ENCODE results near the gene ACAD11. TPM values are rescaled to one million over a fixed set of nuclear protein-coding genes. Genes with fewer than 3 reads are reported as not detected.

The ACAD11 gene
- total and polyA plus RNA-seq, 2 experiments from 2014 or later: 24.9 to 48.6 TPM

GRCh38 chr3:132537297-132537696, 122.3 kb downstream of the ACAD11 start:
- H3K4me2 ChIP-seq: no peak overlapping the region
- H3K4me3 ChIP-seq: no peak overlapping the region
- TF ChIP-seq CTCF (IDR thresholded peaks at IDR 0.05; ENCODE audit: poor library complexity) (no peak), EZH2 (IDR thresholded peaks at IDR 0.05; ENCODE audit: borderline replicate concordance) (no peak), EZH2phosphoT487 (IDR thresholded peaks at IDR 0.05; ENCODE audit: low read depth, severe bottlenecking, unreplicated experiment) (no peak)
- no peak for DNase-seq (ENCODE audit: low spot score)
- H3K27me3 ChIP-seq: no peaks in the 10 kb centered on the region
- H2AFZ ChIP-seq: no peak overlapping the region
- 93% methylated on average over 1 of the region's 1 CpG for WGBS (ENCODE audit: low lambda C conversion rate, missing lambda C conversion rate)
- no peaks in the 10 kb centered on the region for H4K20me1 ChIP-seq (ENCODE audit: insufficient read depth, poor library complexity, severe bottlenecking)
- no peak overlapping the region for H3K27ac ChIP-seq
- no peaks in the 10 kb centered on the region for H3K79me2 ChIP-seq
- H3K36me3 ChIP-seq (replicated peaks; ENCODE audit: insufficient read depth, low read depth): no peaks in the 10 kb centered on the region
- H3K9me2 ChIP-seq (replicated peaks; ENCODE audit: insufficient read depth): no peaks in the 10 kb centered on the region
- H3K4me1 ChIP-seq (ENCODE audit: insufficient read depth): peaks cover 10% of the 10 kb centered on the region
- no peaks in the 10 kb centered on the region for H3K9me3 ChIP-seq (ENCODE audit: low read depth)

GRCh38 chr3:132536442-132537153, 123.0 kb downstream of the ACAD11 start:
- Histone ChIP-seq H3K9me3 (ENCODE audit: low read depth) (no peaks in the 10 kb centered on the region), H3K27me3 (no peaks in the 10 kb centered on the region), H2AFZ (no peak overlapping the region), H4K20me1 (ENCODE audit: insufficient read depth, poor library complexity, severe bottlenecking) (no peaks in the 10 kb centered on the region), H3K9me2 (replicated peaks; ENCODE audit: insufficient read depth) (no peaks in the 10 kb centered on the region), H3K4me3 (no peak overlapping the region), H3K4me1 (ENCODE audit: insufficient read depth) (peaks cover 10% of the 10 kb centered on the region), H3K4me2 (no peak overlapping the region), H3K36me3 (replicated peaks; ENCODE audit: insufficient read depth, low read depth) (no peaks in the 10 kb centered on the region), H3K79me2 (no peaks in the 10 kb centered on the region), H3K27ac (no peak overlapping the region)
- DNase-seq (ENCODE audit: low spot score): no peak
- 100% methylated on average over 3 of the region's 3 CpGs for WGBS (ENCODE audit: low lambda C conversion rate, missing lambda C conversion rate)
- TF ChIP-seq EZH2phosphoT487 (IDR thresholded peaks at IDR 0.05; ENCODE audit: low read depth, severe bottlenecking, unreplicated experiment) (no peak), EZH2 (IDR thresholded peaks at IDR 0.05; ENCODE audit: borderline replicate concordance) (no peak), CTCF (IDR thresholded peaks at IDR 0.05; ENCODE audit: poor library complexity) (no peak)

- 67% methylated on average over 7 of the region's 7 CpGs for WGBS (ENCODE audit: low lambda C conversion rate, missing lambda C conversion rate)
- no peaks in the 10 kb centered on the region for H3K36me3 ChIP-seq (replicated peaks; ENCODE audit: insufficient read depth, low read depth)
These were observed 123.8 kb downstream of the ACAD11 start for GRCh38 chr3:132535575-132536441.

More at GRCh38 chr3:132535575-132536441, 123.8 kb downstream of the ACAD11 start:
- Histone ChIP-seq H3K9me2 (replicated peaks; ENCODE audit: insufficient read depth) (no peaks in the 10 kb centered on the region), H3K4me3 (no peak overlapping the region), H3K4me1 (ENCODE audit: insufficient read depth) (peaks cover 10% of the 10 kb centered on the region), H3K27me3 (no peaks in the 10 kb centered on the region), H4K20me1 (ENCODE audit: insufficient read depth, poor library complexity, severe bottlenecking) (no peaks in the 10 kb centered on the region), H3K4me2 (no peak overlapping the region), H3K79me2 (no peaks in the 10 kb centered on the region), H3K27ac (no peak overlapping the region), H3K9me3 (ENCODE audit: low read depth) (no peaks in the 10 kb centered on the region), H2AFZ (no peak overlapping the region)
- no peak for TF ChIP-seq EZH2 (IDR thresholded peaks at IDR 0.05; ENCODE audit: borderline replicate concordance)
- TF ChIP-seq EZH2phosphoT487 (IDR thresholded peaks at IDR 0.05; ENCODE audit: low read depth, severe bottlenecking, unreplicated experiment): no peak
- peak; percentile 78 for TF ChIP-seq CTCF (IDR thresholded peaks at IDR 0.05; ENCODE audit: poor library complexity)
- DNase-seq (ENCODE audit: low spot score): peak; percentile 85

Measured in hepatocyte (in vitro differentiated cells).